NB4 (cell line): ENCODE data around the gene KCNIP4.

Experiments used
- MYC ChIP-seq: IDR thresholded peaks from 2 replicates; pipeline ENCODE4 v1.6.1; 2011; ENCODE audit warnings: low read depth, low read length
- POLR2A ChIP-seq: IDR thresholded peaks from 2 replicates; pipeline ENCODE4 v1.6.1; 2011; ENCODE audit warnings: mild to moderate bottlenecking; ENCODE audit not compliant: insufficient read length; ENCODE audit errors: extremely low read depth
- TF ChIP-seq, protein P1 (sequence below): IDR thresholded peaks from 2 replicates; pipeline ENCODE4 v1.6.1; 2011; ENCODE audit warnings: low read depth, low read length
- TF ChIP-seq, protein P2 (sequence below): IDR thresholded peaks from one replicate; pipeline ENCODE4 v1.5.1; 2012; ENCODE audit warnings: low read depth, low read length

DNA sequence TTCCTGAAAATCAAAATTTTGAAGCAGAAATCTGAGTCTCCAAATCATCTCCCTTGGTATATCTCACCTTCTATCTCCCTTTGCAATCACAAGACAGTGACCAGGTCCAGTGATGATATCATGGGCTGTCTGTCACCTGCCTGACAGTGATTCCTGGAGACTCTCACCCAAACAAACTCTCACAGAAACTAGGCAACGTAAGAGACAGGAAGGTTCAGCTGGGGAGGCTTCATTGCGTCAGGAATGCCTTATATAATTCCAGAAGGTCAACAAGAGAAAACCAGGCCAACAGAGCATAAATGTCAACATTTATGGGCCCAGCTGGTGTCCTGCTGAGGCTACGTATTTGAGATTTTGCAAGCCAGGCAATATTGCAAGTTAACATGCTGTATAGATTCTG lies 412.7 kb downstream of the KCNIP4 start:
- TF ChIP-seq, protein P1, sequence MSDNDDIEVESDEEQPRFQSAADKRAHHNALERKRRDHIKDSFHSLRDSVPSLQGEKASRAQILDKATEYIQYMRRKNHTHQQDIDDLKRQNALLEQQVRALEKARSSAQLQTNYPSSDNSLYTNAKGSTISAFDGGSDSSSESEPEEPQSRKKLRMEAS = no peak
- TF ChIP-seq, protein P2, sequence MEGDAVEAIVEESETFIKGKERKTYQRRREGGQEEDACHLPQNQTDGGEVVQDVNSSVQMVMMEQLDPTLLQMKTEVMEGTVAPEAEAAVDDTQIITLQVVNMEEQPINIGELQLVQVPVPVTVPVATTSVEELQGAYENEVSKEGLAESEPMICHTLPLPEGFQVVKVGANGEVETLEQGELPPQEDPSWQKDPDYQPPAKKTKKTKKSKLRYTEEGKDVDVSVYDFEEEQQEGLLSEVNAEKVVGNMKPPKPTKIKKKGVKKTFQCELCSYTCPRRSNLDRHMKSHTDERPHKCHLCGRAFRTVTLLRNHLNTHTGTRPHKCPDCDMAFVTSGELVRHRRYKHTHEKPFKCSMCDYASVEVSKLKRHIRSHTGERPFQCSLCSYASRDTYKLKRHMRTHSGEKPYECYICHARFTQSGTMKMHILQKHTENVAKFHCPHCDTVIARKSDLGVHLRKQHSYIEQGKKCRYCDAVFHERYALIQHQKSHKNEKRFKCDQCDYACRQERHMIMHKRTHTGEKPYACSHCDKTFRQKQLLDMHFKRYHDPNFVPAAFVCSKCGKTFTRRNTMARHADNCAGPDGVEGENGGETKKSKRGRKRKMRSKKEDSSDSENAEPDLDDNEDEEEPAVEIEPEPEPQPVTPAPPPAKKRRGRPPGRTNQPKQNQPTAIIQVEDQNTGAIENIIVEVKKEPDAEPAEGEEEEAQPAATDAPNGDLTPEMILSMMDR = no peak
- TF ChIP-seq POLR2A = no peak
- no peak for TF ChIP-seq MYC
